GM12801 (cell line): ENCODE measurements around the gene CDC42.

ENCODE experiments used
- TF ChIP-seq, protein P1 (sequence below): IDR thresholded peaks from one replicate; pipeline ENCODE4 v1.5.1; 2011; ENCODE audit warnings: control low read depth; ENCODE audit not compliant: insufficient read length; ENCODE audit errors: extremely low read depth

Gene CDC42

GRCh38 chr1:22053017-22053860, 730 bp downstream of the CDC42 start:
- TF ChIP-seq, protein P1, sequence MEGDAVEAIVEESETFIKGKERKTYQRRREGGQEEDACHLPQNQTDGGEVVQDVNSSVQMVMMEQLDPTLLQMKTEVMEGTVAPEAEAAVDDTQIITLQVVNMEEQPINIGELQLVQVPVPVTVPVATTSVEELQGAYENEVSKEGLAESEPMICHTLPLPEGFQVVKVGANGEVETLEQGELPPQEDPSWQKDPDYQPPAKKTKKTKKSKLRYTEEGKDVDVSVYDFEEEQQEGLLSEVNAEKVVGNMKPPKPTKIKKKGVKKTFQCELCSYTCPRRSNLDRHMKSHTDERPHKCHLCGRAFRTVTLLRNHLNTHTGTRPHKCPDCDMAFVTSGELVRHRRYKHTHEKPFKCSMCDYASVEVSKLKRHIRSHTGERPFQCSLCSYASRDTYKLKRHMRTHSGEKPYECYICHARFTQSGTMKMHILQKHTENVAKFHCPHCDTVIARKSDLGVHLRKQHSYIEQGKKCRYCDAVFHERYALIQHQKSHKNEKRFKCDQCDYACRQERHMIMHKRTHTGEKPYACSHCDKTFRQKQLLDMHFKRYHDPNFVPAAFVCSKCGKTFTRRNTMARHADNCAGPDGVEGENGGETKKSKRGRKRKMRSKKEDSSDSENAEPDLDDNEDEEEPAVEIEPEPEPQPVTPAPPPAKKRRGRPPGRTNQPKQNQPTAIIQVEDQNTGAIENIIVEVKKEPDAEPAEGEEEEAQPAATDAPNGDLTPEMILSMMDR = no peak

DNA sequence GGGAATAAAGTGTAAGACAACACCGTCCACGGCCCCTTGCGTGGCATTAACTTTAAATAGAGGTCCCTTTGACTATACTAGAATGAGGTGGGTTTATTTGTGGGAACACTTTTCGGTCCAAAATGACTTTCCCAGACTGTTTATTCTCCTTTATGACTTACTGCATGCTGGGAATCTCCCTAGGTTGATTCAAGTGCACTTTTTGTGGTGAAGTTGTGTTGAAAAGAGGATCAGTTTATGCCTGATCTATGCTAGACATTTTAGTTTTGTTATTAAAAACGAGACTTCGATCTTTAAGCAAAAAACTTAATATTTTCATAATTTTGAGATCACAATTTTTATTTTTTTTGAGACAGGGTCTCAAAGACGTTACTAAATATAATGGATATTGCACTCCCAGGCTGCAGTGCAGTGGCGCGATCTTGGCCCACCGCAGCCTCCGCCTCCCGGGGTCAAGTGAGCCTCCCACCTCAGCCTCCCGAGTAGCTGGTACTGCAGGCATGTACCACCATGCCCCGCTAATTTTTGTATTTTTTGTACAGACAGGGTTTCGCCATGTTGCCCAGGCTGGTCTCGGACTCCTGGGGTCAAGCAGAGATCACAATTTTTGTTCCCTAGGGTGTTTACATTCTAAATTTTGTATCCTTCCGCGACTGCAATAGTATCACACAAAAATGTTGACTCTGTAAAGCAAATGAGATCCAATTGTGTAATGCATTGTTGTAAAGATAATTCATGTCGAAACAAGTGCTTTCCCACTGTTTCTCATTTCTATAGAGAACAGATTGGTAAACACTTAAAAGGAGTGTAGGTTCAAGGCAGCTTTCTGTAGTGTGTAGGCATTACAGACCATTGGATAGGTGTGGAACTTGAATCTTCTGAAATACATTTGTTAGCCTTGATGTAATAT, 1.6 kb downstream of the CDC42 start:
- TF ChIP-seq, protein P1 = no peak

DNA sequence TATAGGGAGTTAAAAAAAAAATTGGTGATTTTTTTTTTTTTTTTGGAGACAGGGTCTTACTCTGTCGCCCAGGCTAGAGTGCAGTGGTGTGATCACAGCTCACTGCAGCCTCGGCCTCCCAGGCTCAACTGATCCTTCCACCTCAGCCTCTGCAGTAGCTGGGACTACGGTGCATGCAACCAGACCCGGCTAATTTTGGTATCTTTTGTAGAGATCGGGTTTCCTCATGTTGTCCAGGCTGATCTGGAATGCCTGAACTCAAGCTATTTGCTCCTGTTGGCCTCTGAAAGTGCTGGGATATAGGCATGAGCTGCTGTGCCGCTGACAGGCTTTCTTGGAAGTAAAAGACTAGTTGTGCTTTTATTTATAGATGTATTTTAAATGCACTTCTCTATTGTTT, 3.0 kb downstream of the CDC42 start:
- TF ChIP-seq, protein P1 = no peak

- TF ChIP-seq, protein P1 = no peak
These were observed 3.5 kb downstream of the CDC42 start for GRCh38 chr1:22056043-22056442.

DNA sequence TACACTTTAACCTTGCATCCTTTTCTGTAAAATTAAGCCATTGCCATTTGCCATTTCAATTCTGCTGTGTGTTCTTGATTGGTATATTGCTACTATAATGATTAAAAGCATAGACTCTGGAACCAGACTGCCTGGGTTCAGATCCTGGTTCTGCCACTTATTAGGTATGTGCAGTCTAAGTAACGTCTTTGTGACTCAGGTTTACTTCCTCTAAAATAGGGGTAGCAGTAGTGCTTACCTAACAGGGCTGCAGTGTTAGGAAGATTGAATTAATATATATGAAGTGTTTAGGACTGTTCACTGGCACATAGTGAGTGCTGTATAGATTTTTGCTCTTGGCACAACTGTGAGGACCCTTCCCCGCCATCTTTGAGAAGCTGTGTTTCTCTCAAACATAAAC, 4.4 kb downstream of the CDC42 start:
- TF ChIP-seq, protein P1 = no peak

DNA sequence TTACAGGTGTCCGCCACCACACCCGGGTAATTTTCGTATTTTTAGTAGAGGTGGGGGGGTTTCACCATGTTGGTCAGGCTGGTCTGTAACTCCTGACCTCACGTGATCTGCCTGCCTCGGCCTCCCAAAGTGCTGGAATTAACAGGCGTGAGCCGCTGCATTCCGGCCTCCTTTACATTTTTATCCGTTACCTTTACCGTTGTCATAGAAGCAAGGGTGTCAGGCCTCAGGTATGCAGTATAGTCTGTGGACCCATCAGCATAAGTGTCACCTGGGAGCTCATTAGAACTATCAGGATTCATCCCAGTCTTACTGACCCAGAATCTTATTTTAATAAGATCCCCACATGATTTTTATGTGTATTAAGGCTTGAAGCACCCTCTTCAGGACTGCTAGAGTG, 5.4 kb downstream of the CDC42 start:
- TF ChIP-seq, protein P1 = no peak

GRCh38 chr1:22064751-22065402, 12.4 kb downstream of the CDC42 start:
- TF ChIP-seq, protein P1 = no peak
